ENCODE measurements around the gene SMCO2.

Gene SMCO2

DNA sequence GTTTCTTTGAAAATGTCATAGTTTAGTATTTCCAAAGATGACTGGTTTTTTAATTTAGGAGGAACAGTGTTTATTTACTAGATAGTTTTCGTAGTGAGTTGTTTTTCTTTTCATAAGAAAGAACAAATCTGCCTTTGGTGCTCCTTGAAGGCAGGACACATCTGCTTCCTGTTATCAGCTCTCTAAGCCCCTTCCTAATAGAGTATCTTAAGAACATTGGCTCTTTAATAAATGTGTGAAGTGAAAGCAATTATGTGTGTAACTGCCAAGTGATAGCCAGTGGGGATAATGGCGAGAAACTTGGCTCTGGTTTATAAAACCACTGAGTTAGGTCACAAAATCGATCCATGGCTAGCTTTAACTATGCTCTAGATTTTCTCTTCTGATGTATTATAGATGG, 54.0 kb downstream of the SMCO2 start:
- TF ChIP-seq GATA3 (IDR thresholded peaks at IDR 0.05; ENCODE audit: low read depth, low read length): no peak
- TF ChIP-seq GATA2 (IDR thresholded peaks at IDR 0.05; ENCODE audit: low read depth, low read length): no peak

DNA sequence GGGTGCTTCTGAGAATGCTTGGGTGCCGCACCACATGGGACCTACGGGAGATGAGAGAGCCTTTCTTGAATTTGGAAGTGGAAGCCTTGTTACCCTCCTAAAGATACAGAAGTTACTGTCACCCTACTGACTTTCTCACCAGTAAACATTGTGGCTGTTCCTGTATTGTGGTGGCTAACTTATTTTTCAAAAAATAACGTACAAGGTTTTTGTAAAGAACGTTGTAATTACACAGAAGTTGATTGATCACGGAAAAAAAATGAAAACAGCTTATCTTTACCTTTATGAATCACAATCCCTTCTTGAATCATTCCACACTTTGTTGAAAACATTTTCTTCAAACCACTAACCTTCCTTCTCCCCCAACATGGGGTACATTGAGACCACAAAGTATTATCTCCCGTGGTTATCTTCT, 55.5 kb downstream of the SMCO2 start:
- TF ChIP-seq GATA3 (IDR thresholded peaks at IDR 0.05; ENCODE audit: low read depth, low read length): no peak
- TF ChIP-seq GATA2 (IDR thresholded peaks at IDR 0.05; ENCODE audit: low read depth, low read length): no peak

DNA sequence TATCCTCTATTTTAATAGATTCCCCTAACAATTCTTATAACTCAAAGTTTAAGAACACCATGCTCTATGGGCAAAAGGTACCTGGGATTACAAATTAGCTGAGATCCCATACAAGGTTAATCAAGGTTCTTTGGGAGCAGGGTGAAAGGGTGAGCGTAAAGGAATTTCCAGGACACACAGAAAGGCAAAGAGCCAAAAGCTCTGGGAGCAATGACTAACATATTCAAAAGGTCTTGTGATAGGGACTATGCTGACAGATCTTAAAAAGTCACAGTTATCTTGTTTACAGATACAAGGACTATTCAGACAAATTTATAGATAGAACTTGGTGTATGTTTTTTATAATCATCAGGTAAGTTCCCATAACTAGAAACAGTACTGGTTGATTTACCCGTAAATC, 58.0 kb downstream of the SMCO2 start:
- no peak for TF ChIP-seq GATA3 (IDR thresholded peaks at IDR 0.05; ENCODE audit: low read depth, low read length)
- TF ChIP-seq GATA2 (IDR thresholded peaks at IDR 0.05; ENCODE audit: low read depth, low read length): no peak

- TF ChIP-seq GATA2 (IDR thresholded peaks at IDR 0.05; ENCODE audit: low read depth, low read length): no peak
- TF ChIP-seq GATA3 (IDR thresholded peaks at IDR 0.05; ENCODE audit: low read depth, low read length): no peak
Measured at GRCh38 chr12:27505109-27505508, 58.6 kb downstream of the SMCO2 start.

DNA sequence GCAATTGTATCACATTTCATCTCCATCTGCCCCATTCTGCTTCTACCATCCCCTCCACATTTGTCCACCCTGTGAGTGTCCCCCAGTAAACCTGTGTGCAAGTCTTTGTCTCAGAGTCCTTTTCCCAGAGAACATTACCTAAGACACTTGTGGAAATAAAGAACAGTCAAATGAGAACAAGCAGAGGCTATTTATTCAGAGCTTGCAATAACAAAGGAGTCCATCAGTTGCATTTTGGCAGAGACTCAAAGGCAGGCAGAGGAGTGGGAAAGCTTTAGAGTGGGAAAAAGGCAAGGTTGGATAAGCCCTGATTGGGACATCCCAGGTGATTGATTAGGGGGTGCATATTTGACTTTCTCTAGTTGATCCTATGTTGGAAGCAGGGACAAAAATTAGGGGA, 59.2 kb downstream of the SMCO2 start:
- TF ChIP-seq GATA2 (IDR thresholded peaks at IDR 0.05; ENCODE audit: low read depth, low read length) (no peak), GATA3 (IDR thresholded peaks at IDR 0.05; ENCODE audit: low read depth, low read length) (no peak)

DNA sequence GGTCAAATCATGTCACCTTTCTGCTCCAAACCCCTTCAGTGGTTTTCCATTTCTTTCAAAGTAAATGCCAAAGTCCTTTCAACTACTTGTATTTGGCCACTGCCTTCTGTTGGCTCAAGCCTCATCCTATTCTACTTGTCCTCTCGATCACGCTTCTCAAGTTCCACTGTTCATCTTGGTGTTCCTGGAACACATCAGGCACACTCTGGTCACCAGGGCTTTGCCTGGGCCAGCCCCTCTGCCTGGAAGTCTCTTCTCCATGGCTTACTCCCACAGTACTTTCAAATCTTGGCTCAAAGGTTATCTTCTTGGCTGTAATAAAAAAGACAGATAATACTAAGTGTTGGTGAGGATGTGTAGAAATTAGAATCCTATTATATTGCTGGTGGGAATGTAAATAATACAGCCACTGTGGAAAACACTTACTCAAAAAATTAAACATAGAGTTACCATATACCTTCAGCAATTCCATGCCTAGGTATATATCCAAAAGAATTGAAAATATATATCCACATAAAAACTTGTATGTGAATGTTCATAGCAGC, 60.2 kb downstream of the SMCO2 start:
- TF ChIP-seq GATA2 (IDR thresholded peaks at IDR 0.05; ENCODE audit: low read depth, low read length) (no peak), GATA3 (IDR thresholded peaks at IDR 0.05; ENCODE audit: low read depth, low read length) (no peak)

DNA sequence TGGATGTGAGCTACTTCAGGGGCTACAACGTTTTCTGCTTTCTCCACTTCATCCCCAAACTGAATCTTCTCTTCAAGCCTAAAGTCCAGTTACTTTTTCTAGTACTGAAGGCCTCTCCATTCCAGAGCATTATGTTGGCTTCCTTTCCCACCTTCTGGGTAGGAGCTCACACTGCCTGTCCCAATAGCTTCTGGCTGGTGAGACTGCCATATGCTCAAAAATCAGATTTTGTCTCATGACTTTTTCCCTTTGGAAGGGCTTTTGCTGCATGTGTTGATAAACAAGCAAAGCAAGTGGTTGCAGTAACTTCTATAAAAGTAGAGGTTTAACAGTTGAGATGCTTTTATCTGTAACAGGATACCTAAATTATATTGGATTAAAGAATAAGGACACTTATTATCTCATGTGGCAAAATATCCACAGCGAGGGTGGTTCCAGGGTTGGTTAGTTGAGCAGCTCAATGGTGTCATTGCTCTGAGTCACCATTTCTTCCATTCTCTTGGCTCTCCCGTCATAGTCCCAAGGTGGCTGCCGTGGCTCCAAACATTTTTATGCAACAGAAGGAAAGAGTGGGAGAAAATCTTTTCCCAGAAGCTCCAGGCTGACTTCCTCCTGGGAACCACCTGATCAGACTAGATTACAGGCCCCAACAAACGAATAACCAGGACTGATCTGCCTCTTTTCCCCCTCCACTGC, 62.3 kb downstream of the SMCO2 start:
- TF ChIP-seq GATA3 (IDR thresholded peaks at IDR 0.05; ENCODE audit: low read depth, low read length): no peak

DNA sequence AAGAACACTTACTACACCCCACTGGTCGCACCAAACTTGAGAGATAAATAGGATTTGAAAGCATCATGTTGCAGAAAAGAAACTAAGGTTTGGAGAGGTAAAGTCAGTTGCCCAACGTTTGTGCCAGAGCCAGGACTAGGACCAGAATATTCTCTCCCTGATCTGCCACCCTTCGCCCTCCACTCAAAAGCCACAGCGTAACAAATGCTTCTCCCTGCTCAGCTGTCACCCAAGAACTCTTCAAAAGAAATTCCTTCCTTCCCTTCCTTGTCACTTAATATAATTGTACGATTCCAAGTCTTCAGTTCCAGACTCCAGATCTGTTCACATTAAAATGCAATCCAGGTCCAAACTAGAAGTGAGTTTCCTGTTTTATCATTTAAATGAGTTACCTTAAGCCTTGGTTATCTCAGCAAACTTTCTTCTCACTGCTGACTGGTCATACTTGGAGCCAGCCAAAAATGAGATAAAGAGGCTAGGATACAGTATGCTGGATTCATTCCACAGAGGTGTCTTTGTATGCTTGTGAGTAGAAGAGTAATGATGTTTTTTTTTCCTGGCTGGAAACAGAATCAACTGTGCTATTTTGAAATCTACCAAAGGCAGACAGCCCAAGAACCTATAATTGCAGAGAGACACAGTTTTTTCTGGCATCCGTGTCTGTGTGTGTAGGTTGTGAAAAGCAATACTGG, 64.6 kb downstream of the SMCO2 start:
- TF ChIP-seq GATA3 (IDR thresholded peaks at IDR 0.05; ENCODE audit: low read depth, low read length) (no peak), GATA2 (IDR thresholded peaks at IDR 0.05; ENCODE audit: low read depth, low read length) (no peak)

DNA sequence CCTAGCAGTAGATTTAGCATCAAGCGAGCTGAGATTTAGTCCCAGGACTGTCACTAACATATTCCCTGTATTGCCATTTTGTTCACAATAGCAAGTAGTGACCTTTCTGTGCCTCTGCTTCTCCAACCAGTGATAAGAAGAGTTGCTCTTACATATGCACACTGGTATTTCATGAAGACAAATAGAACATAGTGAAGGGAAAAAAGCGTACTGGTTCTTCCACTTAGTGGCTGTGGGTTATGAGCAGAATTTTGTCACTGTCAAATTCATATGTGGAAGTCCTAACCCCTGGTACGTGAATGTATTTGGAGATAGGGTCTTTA, 65.1 kb downstream of the SMCO2 start:
- no peak for TF ChIP-seq GATA2 (IDR thresholded peaks at IDR 0.05; ENCODE audit: low read depth, low read length)
- TF ChIP-seq GATA3 (IDR thresholded peaks at IDR 0.05; ENCODE audit: low read depth, low read length): no peak

- no peak for TF ChIP-seq GATA3 (IDR thresholded peaks at IDR 0.05; ENCODE audit: low read depth, low read length)
- no peak for TF ChIP-seq GATA2 (IDR thresholded peaks at IDR 0.05; ENCODE audit: low read depth, low read length)
Measured at GRCh38 chr12:27513155-27513824, 66.8 kb downstream of the SMCO2 start.

DNA sequence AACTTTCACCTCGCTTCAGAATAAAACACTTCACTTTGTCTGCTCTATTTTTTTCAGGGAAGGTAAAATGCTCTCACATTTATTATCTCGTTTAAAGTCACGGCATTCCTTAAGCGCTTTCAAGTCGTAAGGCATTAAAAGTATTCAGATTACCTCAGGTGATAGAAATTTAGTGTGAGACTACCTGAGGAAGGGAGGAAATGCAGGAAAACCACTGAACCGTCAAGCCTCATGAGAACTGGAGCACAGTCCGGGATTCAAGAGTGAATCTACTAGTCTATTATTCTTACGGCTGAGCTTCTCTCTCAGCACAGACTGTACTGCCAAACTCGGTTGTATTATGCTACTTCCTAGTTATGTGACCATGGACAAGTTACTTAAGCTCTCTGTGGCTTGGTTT, 69.1 kb downstream of the SMCO2 start:
- TF ChIP-seq GATA2 (IDR thresholded peaks at IDR 0.05; ENCODE audit: low read depth, low read length): no peak
- TF ChIP-seq GATA3 (IDR thresholded peaks at IDR 0.05; ENCODE audit: low read depth, low read length): no peak

DNA sequence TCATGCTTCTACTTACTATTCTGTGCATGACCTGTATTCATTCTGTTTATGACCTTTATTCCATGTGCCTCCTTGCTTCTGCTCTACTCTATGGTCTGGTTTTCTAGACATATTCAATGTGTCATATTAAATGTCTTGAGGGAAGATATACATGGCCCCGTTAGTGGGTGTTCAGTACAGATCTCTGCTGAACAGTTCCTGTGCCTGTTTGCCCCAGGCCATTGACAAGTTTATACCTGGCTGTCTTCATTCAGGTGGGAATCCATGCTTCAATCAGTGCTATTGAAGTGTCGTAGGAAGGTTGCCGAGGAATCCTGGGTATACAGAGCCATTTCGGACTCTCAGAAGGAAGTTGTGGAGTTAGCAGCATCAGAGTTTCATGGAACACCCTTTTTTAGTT, 70.1 kb downstream of the SMCO2 start:
- TF ChIP-seq GATA3 (IDR thresholded peaks at IDR 0.05; ENCODE audit: low read depth, low read length): no peak
- no peak for TF ChIP-seq GATA2 (IDR thresholded peaks at IDR 0.05; ENCODE audit: low read depth, low read length)

- TF ChIP-seq GATA2 (IDR thresholded peaks at IDR 0.05; ENCODE audit: low read depth, low read length) (no peak), GATA3 (IDR thresholded peaks at IDR 0.05; ENCODE audit: low read depth, low read length) (no peak)
Measured at GRCh38 chr12:27517546-27517945, 71.0 kb downstream of the SMCO2 start.

DNA sequence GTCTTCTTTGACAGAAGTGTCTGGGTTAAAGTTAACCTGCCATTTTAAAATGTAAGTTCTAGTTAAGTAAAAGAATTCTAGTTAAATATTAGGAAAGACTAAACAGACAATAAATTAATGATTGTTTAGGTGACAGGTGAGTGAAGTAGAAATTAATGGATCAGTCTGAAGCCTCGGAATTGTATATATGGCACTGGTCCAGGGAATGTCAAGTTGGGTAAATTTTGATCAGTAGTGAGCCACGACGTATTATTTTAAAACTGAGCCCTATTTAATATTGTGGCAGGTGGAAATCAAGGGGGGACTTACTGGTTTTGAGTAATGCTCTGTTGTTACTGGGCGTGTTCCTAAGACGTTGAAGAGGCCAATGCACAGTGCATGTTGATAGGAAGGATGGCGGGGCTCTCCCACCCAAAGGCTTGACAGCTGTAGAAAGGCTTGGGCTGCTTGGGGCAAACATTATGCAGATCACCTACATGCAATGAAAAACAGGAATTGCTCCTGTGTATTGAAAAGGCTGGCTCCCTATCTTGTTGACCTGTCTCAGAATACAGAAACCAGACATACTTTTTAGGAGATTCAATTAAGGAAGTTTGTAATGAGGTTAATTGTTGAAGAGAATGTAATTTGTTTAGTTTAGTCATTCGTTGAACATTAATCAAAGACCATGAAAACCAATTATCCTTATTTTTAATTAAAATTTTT, 71.6 kb downstream of the SMCO2 start:
- TF ChIP-seq GATA3 (IDR thresholded peaks at IDR 0.05; ENCODE audit: low read depth, low read length) (0 out of 2 replicates have a peak, but pooled peaks have one; percentile 36), GATA2 (IDR thresholded peaks at IDR 0.05; ENCODE audit: low read depth, low read length) (peak; percentile 67)
